CD14-positive monocyte (primary cell): Measurements from ENCODE around the gene URGCP. TPM values are rescaled to one million over a fixed set of nuclear protein-coding genes. Genes with fewer than 3 reads are reported as not detected.
A peak's percentile ranks its signal among the peaks of the same experiment; 100 is the strongest.

ENCODE experiments used
- DNase-seq, 3 donors: peaks; one replicate each; pipeline ENCODE4 v3.0.0-alpha.2; 2011 to 2022
- H2AFZ ChIP-seq: 2 replicates; pipeline ENCODE4 v1.6.0; 2012; ENCODE audit warnings: mild to moderate bottlenecking, low read depth, low read length, inconsistent platforms; ENCODE audit not compliant: insufficient read depth, poor library complexity, severe bottlenecking
- H3K27ac ChIP-seq, 2 donors: 1 replicate in 1 of 2; 2 replicates in 1 of 2; pipeline ENCODE4 v1.5.1; 2012 to 2013; ENCODE audit warnings: low read length in 2 of 2, control low read depth in 1 of 2, inconsistent platforms in 1 of 2, low read depth in 1 of 2, mild to moderate bottlenecking in 1 of 2
- H3K27me3 ChIP-seq, 2 donors: one replicate each; pipeline versions ENCODE4 v1.6.0 to v1.6.1; 2011 to 2013; ENCODE audit warnings: low read length in 2 of 2; ENCODE audit not compliant: control insufficient read depth in 2 of 2, insufficient read depth in 2 of 2
- H3K36me3 ChIP-seq, 2 donors: replicated peaks in 1 of 2; 1 replicate in 1 of 2; 2 replicates in 1 of 2; pipeline versions ENCODE4 v1.5.1 to v1.6.1; 2012 to 2013; ENCODE audit warnings: low read length in 2 of 2, control low read depth in 1 of 2, inconsistent platforms in 1 of 2, mild to moderate bottlenecking in 1 of 2; ENCODE audit not compliant: insufficient read depth in 2 of 2, control insufficient read depth in 1 of 2
- H3K4me1 ChIP-seq, 2 donors: 1 replicate in 1 of 2; 2 replicates in 1 of 2; pipeline versions ENCODE4 v1.5.1 to v1.6.1; 2012 to 2013; ENCODE audit warnings: low read length in 2 of 2, control low read depth in 1 of 2, inconsistent platforms in 1 of 2, mild to moderate bottlenecking in 1 of 2, moderate library complexity in 1 of 2; ENCODE audit not compliant: insufficient read depth in 2 of 2, control insufficient read depth in 1 of 2
- H3K4me2 ChIP-seq: replicated peaks from 2 replicates; pipeline ENCODE3; 2012; ENCODE audit warnings: low read length, moderate library complexity, mild to moderate bottlenecking; ENCODE audit not compliant: poor library complexity, severe bottlenecking; ENCODE audit errors: extremely low read depth
- H3K4me3 ChIP-seq, 3 experiments: fragments of 200-600 bp in 1 of 3; sonication (generic) in 1 of 3; replicated peaks in 1 of 3; 1 replicate in 2 of 3; 2 replicates in 1 of 3; pipeline ENCODE4 v1.5.1; 2011 to 2013; ENCODE audit warnings: low read length in 3 of 3, mild to moderate bottlenecking in 3 of 3, control low read depth in 2 of 3, low read depth in 2 of 3, inconsistent platforms in 1 of 3, moderate library complexity in 1 of 3
- H3K79me2 ChIP-seq: 2 replicates; pipeline ENCODE4 v1.6.0; 2012; ENCODE audit warnings: mild to moderate bottlenecking, control low read depth, inconsistent platforms, low read length, moderate library complexity; ENCODE audit not compliant: insufficient read depth
- H3K9ac ChIP-seq: 2 replicates; pipeline ENCODE4 v1.6.0; 2017; ENCODE audit warnings: low read length, mild to moderate bottlenecking; ENCODE audit not compliant: insufficient read depth, poor library complexity, severe bottlenecking
- H3K9me3 ChIP-seq, 2 donors: replicated peaks in 1 of 2; 1 replicate in 1 of 2; 2 replicates in 1 of 2; pipeline versions ENCODE4 v1.5.1 to v1.6.1; 2012 to 2013; ENCODE audit warnings: low read length in 2 of 2, control low read depth in 1 of 2; ENCODE audit not compliant: control insufficient read depth in 1 of 2, insufficient read depth in 1 of 2
- H4K20me1 ChIP-seq: 2 replicates; pipeline ENCODE4 v1.6.0; 2012; ENCODE audit warnings: mild to moderate bottlenecking, low read length, control low read depth, moderate library complexity; ENCODE audit not compliant: insufficient read depth
- H3K27ac Mint-ChIP-seq, 7 donors: one replicate each; pipeline ENCODE4 v1.8.0; 2020; ENCODE audit warnings: mild to moderate bottlenecking in 7 of 7, mixed read lengths in 7 of 7, moderate library complexity in 6 of 7, inconsistent platforms in 2 of 7
- H3K27me3 Mint-ChIP-seq, 3 donors: one replicate each; pipeline ENCODE4 v1.8.0; 2021 to 2022; ENCODE audit warnings: low read depth in 3 of 3, mild to moderate bottlenecking in 3 of 3, mixed read lengths in 3 of 3, moderate library complexity in 3 of 3, inconsistent platforms in 1 of 3
- H3K36me3 Mint-ChIP-seq, 2 donors: one replicate each; pipeline ENCODE4 v1.8.0; 2020; ENCODE audit warnings: mixed read lengths in 2 of 2, inconsistent platforms in 1 of 2, mild to moderate bottlenecking in 1 of 2
- H3K4me1 Mint-ChIP-seq: one replicate; pipeline ENCODE4 v1.8.0; 2020; ENCODE audit warnings: mild to moderate bottlenecking, mixed read lengths
- H3K4me3 Mint-ChIP-seq, 2 donors: one replicate each; pipeline ENCODE4 v1.8.0; 2020; ENCODE audit warnings: mild to moderate bottlenecking in 2 of 2, mixed read lengths in 2 of 2, moderate library complexity in 1 of 2
- H3K9me3 Mint-ChIP-seq, 7 donors: one replicate each; pipeline ENCODE4 v1.8.0; 2020 to 2022; ENCODE audit warnings: mixed read lengths in 7 of 7, mild to moderate bottlenecking in 6 of 7, moderate library complexity in 6 of 7, inconsistent platforms in 2 of 7
- WGBS: methylation state at CpG from one replicate; pipeline ENCODE4 v1.1.5; 2013; ENCODE audit warnings: missing lambda C conversion rate; ENCODE audit not compliant: insufficient coverage; 5-methylcytosine and 5-hydroxymethylcytosine counted together
- intact Hi-C, 2 donors: fragments of 100-400 bp; cut with micrococcal nuclease; formaldehyde crosslinking; loops; one replicate each; pipeline versions ENCODE4 v1.15.0 to v1.15.1; 2023
- polyA plus RNA-seq, 3 donors: library from polyadenylated mRNA; depleted of rRNA in 1 of 3; unstranded in 2 of 3; stranded (reverse) in 1 of 3; fragments of 300-500 nt in 2 of 3; fragments of >200 nt in 1 of 3; fragmentation: Illumina TruSeq in 2 of 3; gene quantifications; 1 replicate in 2 of 3; 2 replicates in 1 of 3; pipeline ENCODE4 v1.2.3, GENCODE V29; 2012 to 2021
- TF ChIP-seq, protein P1 (sequence below): fragments of 200-600 bp; IDR thresholded peaks from one replicate; pipeline ENCODE4 v1.8.0; 2022; ENCODE audit warnings: antibody characterized with exemption, mild to moderate bottlenecking

Gene URGCP
- polyA plus RNA-seq, 3 donors: 5.7 to 6.8 (median 5.9) TPM

DNA sequence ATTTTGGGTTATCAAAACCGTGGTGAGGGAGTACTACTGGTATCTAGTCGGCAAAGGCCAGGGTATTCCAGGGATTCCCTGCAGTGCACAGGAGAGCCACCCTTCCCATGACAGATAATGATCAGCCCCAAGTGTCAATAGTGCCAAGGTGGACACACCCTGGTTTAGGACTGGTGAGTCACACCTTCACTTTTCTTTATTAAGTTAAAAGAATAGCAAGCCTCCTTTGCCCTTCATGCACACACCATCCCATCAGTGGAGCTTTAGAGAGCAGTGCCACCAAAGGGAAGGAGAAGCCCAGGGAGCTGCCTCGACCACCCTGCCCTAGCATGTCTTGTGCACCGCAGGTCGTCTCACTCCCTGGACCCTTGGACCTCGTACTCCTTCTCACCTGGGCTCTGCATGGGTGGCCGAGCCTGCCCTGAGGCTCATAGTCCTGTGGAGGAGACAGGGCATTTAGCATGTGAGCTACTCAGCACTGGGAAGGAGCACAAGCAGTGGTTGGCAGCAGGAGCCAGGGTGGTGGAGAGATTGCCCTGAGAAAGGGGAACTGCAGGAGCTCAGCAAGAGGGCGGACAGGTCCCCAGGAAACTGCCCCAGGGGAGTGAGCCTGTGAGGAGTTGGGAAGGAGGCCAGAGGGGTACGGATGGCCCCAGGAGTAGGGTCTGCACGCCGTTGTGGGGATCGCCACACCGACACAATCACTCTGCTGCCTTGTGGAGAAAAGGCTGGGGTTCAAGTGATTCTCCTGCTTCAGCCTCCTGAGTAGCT is 37.2 kb upstream of the URGCP start:
- H3K27ac Mint-ChIP-seq: peak overlapping the region in 1 of 7 donors; percentile 59
- Histone ChIP-seq H3K4me1 (no peaks in the 10 kb centered on the region), H3K27ac (no peak overlapping the region), H2AFZ (no peak overlapping the region), H3K36me3 (no peaks in the 10 kb centered on the region), H4K20me1 (no peaks in the 10 kb centered on the region), H3K4me2 (no peak overlapping the region), H3K79me2 (no peaks in the 10 kb centered on the region), H3K4me3 (no peak overlapping the region), H3K9ac (no peak overlapping the region), H3K9me3 (no peaks in the 10 kb centered on the region), H3K27me3 (no peaks in the 10 kb centered on the region)
- H3K4me3 Mint-ChIP-seq: peak overlapping the region in 1 of 2 donors; percentile 31
- DNase-seq: no peak
- H3K27me3 Mint-ChIP-seq: peaks cover 0 to 3% (median 2%) of the 10 kb centered on the region in 3 donors
- WGBS: 83% methylated on average over 7 of the region's 13 CpGs
- TF ChIP-seq, protein P1, sequence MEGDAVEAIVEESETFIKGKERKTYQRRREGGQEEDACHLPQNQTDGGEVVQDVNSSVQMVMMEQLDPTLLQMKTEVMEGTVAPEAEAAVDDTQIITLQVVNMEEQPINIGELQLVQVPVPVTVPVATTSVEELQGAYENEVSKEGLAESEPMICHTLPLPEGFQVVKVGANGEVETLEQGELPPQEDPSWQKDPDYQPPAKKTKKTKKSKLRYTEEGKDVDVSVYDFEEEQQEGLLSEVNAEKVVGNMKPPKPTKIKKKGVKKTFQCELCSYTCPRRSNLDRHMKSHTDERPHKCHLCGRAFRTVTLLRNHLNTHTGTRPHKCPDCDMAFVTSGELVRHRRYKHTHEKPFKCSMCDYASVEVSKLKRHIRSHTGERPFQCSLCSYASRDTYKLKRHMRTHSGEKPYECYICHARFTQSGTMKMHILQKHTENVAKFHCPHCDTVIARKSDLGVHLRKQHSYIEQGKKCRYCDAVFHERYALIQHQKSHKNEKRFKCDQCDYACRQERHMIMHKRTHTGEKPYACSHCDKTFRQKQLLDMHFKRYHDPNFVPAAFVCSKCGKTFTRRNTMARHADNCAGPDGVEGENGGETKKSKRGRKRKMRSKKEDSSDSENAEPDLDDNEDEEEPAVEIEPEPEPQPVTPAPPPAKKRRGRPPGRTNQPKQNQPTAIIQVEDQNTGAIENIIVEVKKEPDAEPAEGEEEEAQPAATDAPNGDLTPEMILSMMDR: no peak
- no peaks in the 10 kb centered on the region for H3K4me1 Mint-ChIP-seq
- H3K36me3 Mint-ChIP-seq: peaks cover 3 to 17% of the 10 kb centered on the region in 2 donors
- intact Hi-C loops: no loop called here
- H3K9me3 Mint-ChIP-seq: peaks cover 0 to 2% (median 0%) of the 10 kb centered on the region in 7 donors

DNA sequence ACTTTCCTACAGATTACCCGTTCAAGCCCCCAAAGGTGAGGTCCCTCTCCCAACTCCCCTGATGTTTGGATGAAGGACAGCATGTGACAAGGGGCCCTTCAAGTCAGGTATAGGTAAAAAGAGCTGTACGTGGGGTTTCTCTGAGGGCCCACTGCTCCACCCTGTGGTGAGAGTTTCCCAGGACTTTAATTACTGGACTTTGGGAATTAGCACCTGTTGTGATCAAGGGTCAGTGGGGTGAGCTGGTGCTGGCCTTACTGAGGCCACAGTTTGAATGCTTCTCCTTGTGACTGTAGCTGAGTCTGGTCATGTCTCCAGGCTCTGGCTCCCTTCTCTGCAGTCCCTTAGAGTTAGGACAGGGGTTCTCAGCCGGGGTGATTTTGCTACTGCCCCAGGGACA is 36.6 kb upstream of the URGCP start:
- H3K27ac ChIP-seq: no peak overlapping the region
- Mint-ChIP-seq H3K36me3 (peaks cover 3 to 12% of the 10 kb centered on the region in 2 donors), H3K27ac (peak overlapping the region in 1 of 7 donors; percentile 59), H3K27me3 (peaks cover 0 to 5% (median 0%) of the 10 kb centered on the region in 3 donors), H3K4me3 (no peak overlapping the region), H3K4me1 (no peaks in the 10 kb centered on the region), H3K9me3 (peaks cover 0 to 2% (median 0%) of the 10 kb centered on the region in 7 donors)
- no peaks in the 10 kb centered on the region for H3K4me1 ChIP-seq
- no peaks in the 10 kb centered on the region for H3K27me3 ChIP-seq
- no peak overlapping the region for H2AFZ ChIP-seq
- H3K79me2 ChIP-seq: no peaks in the 10 kb centered on the region
- no peak overlapping the region for H3K4me3 ChIP-seq
- no peak for DNase-seq
- TF ChIP-seq, protein P1: no peak
- H3K9ac ChIP-seq: no peak overlapping the region
- H3K9me3 ChIP-seq: no peaks in the 10 kb centered on the region
- H3K36me3 ChIP-seq: no peaks in the 10 kb centered on the region
- H3K4me2 ChIP-seq: no peak overlapping the region
- H4K20me1 ChIP-seq: no peaks in the 10 kb centered on the region
- 92% methylated on average over 1 of the region's 3 CpGs for WGBS
- intact Hi-C loops: no loop called here
